Activated naive CD8-positive, alpha-beta T cell (primary cell): ENCODE results near the gene TSPAN32.
A peak's percentile ranks its signal among the peaks of the same experiment; 100 is the strongest.

Experiments
- H3K27ac Mint-ChIP-seq: one replicate; pipeline ENCODE4 v1.8.0; 2021; ENCODE audit warnings: mixed read lengths
- H3K27me3 Mint-ChIP-seq: one replicate; pipeline ENCODE4 v1.8.0; 2021; ENCODE audit warnings: mixed read lengths
- H3K36me3 Mint-ChIP-seq: one replicate; pipeline ENCODE4 v1.8.0; 2021; ENCODE audit warnings: mixed read lengths
- H3K4me1 Mint-ChIP-seq: one replicate; pipeline ENCODE4 v1.8.0; 2021; ENCODE audit warnings: low read depth, mixed read lengths
- H3K4me3 Mint-ChIP-seq: one replicate; pipeline ENCODE4 v1.8.0; 2021; ENCODE audit warnings: mild to moderate bottlenecking, mixed read lengths
- H3K9me3 Mint-ChIP-seq: one replicate; pipeline ENCODE4 v1.8.0; 2021; ENCODE audit warnings: low read depth, mixed read lengths

Gene TSPAN32

GRCh38 chr11:2302306-2302895 is 588 bp downstream of the TSPAN32 start:
- no peaks in the 10 kb centered on the region for H3K9me3 Mint-ChIP-seq
- H3K27me3 Mint-ChIP-seq: no peaks in the 10 kb centered on the region
- peaks cover 61% of the 10 kb centered on the region for H3K4me1 Mint-ChIP-seq
- peak overlapping the region; percentile 93 for H3K27ac Mint-ChIP-seq
- H3K36me3 Mint-ChIP-seq: no peaks in the 10 kb centered on the region
- peak overlapping the region; percentile 85 for H3K4me3 Mint-ChIP-seq

- no peaks in the 10 kb centered on the region for H3K9me3 Mint-ChIP-seq
- H3K36me3 Mint-ChIP-seq: no peaks in the 10 kb centered on the region
- H3K27ac Mint-ChIP-seq: peak overlapping the region; percentile 93
- H3K4me1 Mint-ChIP-seq: peaks cover 58% of the 10 kb centered on the region
- H3K27me3 Mint-ChIP-seq: no peaks in the 10 kb centered on the region
- H3K4me3 Mint-ChIP-seq: peak overlapping the region; percentile 85
These were observed 1.2 kb downstream of the TSPAN32 start for GRCh38 chr11:2302896-2303626.

- peak overlapping the region; percentile 85 for H3K4me3 Mint-ChIP-seq
- H3K36me3 Mint-ChIP-seq: no peaks in the 10 kb centered on the region
- peak overlapping the region; percentile 93 for H3K27ac Mint-ChIP-seq
These were observed 2.1 kb downstream of the TSPAN32 start for GRCh38 chr11:2303627-2304505.

GRCh38 chr11:2304506-2305139 is 2.8 kb downstream of the TSPAN32 start:
- Mint-ChIP-seq H3K9me3 (no peaks in the 10 kb centered on the region), H3K27ac (peak overlapping the region; percentile 77), H3K36me3 (no peaks in the 10 kb centered on the region), H3K4me1 (peaks cover 52% of the 10 kb centered on the region), H3K4me3 (peak overlapping the region; percentile 61), H3K27me3 (no peaks in the 10 kb centered on the region)

More at GRCh38 chr11:2303627-2304505, 2.1 kb downstream of the TSPAN32 start:
- H3K4me1 Mint-ChIP-seq: peaks cover 57% of the 10 kb centered on the region
- H3K27me3 Mint-ChIP-seq: no peaks in the 10 kb centered on the region
- no peaks in the 10 kb centered on the region for H3K9me3 Mint-ChIP-seq

GRCh38 chr11:2305140-2305778 is 3.4 kb downstream of the TSPAN32 start:
- H3K27ac Mint-ChIP-seq: peak overlapping the region; percentile 46
- H3K36me3 Mint-ChIP-seq: no peaks in the 10 kb centered on the region

GRCh38 chr11:2305788-2306451 is 4.1 kb downstream of the TSPAN32 start:
- Mint-ChIP-seq H3K9me3 (no peaks in the 10 kb centered on the region), H3K4me1 (peaks cover 47% of the 10 kb centered on the region), H3K4me3 (peak overlapping the region; percentile 72), H3K36me3 (no peaks in the 10 kb centered on the region), H3K27me3 (no peaks in the 10 kb centered on the region), H3K27ac (peak overlapping the region; percentile 88)

More at GRCh38 chr11:2305140-2305778, 3.4 kb downstream of the TSPAN32 start:
- Mint-ChIP-seq H3K27me3 (no peaks in the 10 kb centered on the region), H3K9me3 (no peaks in the 10 kb centered on the region), H3K4me3 (peak overlapping the region; percentile 72), H3K4me1 (peaks cover 51% of the 10 kb centered on the region)

- H3K27me3 Mint-ChIP-seq: no peaks in the 10 kb centered on the region
- H3K4me1 Mint-ChIP-seq: peaks cover 43% of the 10 kb centered on the region
- peak overlapping the region; percentile 72 for H3K4me3 Mint-ChIP-seq
- H3K36me3 Mint-ChIP-seq: no peaks in the 10 kb centered on the region
- no peaks in the 10 kb centered on the region for H3K9me3 Mint-ChIP-seq
- H3K27ac Mint-ChIP-seq: peak overlapping the region; percentile 88
These were observed 4.6 kb downstream of the TSPAN32 start for GRCh38 chr11:2306452-2306823.

- Mint-ChIP-seq H3K4me3 (no peak overlapping the region), H3K36me3 (no peaks in the 10 kb centered on the region), H3K27me3 (no peaks in the 10 kb centered on the region), H3K4me1 (peaks cover 38% of the 10 kb centered on the region), H3K27ac (no peak overlapping the region), H3K9me3 (no peaks in the 10 kb centered on the region)
These were observed 5.2 kb downstream of the TSPAN32 start for GRCh38 chr11:2306877-2307500.

GRCh38 chr11:2307501-2308331 is 5.9 kb downstream of the TSPAN32 start:
- H3K4me1 Mint-ChIP-seq: peaks cover 37% of the 10 kb centered on the region

GRCh38 chr11:2308713-2309112 is 6.9 kb downstream of the TSPAN32 start:
- Mint-ChIP-seq H3K27me3 (no peaks in the 10 kb centered on the region), H3K36me3 (no peaks in the 10 kb centered on the region), H3K9me3 (no peaks in the 10 kb centered on the region), H3K27ac (no peak overlapping the region), H3K4me1 (peaks cover 31% of the 10 kb centered on the region), H3K4me3 (no peak overlapping the region)

More at GRCh38 chr11:2307501-2308331, 5.9 kb downstream of the TSPAN32 start:
- no peak overlapping the region for H3K4me3 Mint-ChIP-seq
- H3K27me3 Mint-ChIP-seq: no peaks in the 10 kb centered on the region
- no peaks in the 10 kb centered on the region for H3K9me3 Mint-ChIP-seq
- no peaks in the 10 kb centered on the region for H3K36me3 Mint-ChIP-seq
- H3K27ac Mint-ChIP-seq: peak overlapping the region; percentile 22

GRCh38 chr11:2309251-2310072 is 7.6 kb downstream of the TSPAN32 start:
- Mint-ChIP-seq H3K4me1 (peaks cover 26% of the 10 kb centered on the region), H3K9me3 (no peaks in the 10 kb centered on the region), H3K36me3 (no peaks in the 10 kb centered on the region), H3K27ac (no peak overlapping the region), H3K27me3 (no peaks in the 10 kb centered on the region), H3K4me3 (no peak overlapping the region)

- Mint-ChIP-seq H3K4me1 (peaks cover 22% of the 10 kb centered on the region), H3K27me3 (no peaks in the 10 kb centered on the region), H3K9me3 (no peaks in the 10 kb centered on the region), H3K4me3 (no peak overlapping the region), H3K36me3 (no peaks in the 10 kb centered on the region), H3K27ac (no peak overlapping the region)
These were observed 8.4 kb downstream of the TSPAN32 start for GRCh38 chr11:2310073-2310785.
